Inferior parietal cortex (tissue), 1 donor: ENCODE data around the gene TTLL9.

Experiments used
- DNase-seq: peaks from one replicate; pipeline ENCODE4 v3.0.0-alpha.2; 2016; ENCODE audit errors: extremely low spot score

The TTLL9 gene

DNA sequence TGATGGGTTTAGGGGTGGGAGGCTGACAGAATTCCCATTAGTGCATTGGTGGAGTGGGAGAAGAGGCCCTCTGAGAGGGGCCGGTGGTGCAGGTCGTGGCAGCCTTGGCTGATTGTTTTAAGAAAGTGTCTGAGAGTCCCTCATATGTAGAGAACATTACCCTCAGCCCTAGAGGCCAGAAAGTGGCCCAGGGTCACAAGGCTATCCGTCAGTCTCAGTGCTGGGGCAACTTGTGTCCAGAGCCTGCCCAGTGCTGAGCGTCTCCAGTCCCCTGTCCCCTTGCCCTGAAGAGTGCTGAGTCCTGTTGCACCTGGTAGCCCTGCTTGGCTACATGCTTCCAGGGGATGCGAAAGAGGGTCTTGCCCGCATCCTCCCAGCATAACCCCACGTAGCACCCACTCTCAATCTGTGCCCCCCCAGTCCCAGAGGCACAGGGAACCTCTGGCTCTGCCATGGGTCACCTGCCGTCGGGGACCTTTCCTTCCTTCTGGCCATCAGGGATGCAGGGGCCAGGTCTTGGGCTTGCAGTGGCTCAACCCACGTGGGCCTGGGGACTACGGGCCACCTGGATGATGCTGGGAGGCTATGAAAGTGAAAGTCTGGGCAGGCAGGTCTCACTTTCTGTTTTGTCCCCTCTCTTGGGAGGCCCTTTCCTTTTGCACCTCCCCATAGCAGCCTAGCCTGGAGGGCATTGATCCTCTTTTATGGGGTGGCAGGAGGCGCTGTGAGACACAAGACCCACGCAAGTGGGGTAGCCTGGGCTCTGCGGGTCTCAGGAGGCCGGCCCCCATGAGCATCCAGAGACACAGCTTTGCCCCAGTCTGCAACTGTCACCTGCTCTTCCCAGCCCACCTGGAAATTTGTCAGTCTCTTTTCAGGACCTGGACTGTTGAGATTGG is 12.3 kb upstream of the TTLL9 start:
- no peak for DNase-seq

DNA sequence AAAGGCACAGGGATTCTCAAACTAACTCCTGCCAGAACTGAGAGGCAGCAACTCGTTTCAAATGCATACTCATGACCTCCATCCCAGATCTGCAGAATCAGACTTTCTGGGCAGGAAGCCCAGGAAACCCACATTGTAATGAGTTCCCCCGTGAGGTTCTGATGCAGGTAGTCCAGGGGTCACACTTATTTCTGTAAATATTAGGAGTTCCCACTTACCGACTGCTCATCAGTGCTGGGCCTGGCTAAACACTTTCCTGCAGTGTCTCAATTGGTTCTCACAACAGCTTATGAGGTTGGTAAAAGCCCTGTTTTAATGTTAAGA is 11.7 kb upstream of the TTLL9 start:
- DNase-seq = no peak

DNA sequence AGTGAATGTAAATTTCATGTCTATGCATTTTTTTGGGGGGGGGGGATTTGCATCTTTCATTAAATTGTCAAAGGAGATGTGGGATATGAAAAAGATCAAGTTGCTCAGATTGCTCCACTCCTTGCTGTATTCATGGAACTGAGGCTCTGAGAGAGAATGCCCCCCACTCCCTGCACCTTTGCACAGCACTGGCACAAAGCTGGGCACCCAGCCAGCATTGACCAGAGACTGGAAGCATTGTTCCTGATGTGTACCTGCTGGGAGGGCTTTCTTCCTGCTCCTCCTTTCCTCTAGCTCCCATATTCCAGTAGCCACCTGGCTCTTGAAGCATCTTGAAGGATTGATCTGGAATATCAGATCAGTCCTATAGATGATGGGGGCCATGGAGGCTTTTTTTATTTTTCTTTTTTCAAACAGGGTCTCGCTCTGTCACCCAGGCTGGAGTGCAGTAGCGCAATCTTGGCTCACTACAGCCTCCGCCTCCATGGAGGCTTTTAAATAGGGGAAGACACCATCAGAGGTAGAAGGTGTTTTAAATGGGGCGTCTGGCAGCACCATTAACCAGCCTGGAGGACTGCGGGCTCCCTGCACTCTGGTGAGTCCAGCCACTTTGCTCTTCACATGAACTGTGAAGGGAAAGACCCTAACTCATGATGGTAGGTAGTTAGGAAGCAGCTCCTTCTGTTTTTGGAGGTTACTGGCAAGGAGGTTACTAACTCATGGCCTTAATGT is 11.0 kb upstream of the TTLL9 start:
- DNase-seq = no peak

DNA sequence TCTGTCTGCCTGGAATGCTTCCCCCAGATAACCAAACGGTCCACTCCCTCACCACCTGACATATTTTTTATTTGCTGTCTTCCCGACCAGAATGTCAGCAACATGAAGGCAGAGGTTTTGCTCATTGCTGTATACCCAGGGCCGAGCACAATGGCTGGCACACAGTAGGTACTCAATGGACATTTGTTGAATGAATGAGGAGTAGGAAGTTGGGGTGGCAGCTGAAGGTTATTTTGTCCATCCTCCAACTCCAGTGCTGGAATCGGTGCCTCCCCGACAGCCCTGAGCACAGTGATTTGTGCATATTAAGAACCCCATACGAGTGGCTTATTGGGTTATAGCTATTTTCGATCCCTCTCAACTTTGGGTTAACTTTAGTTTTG is 10.4 kb upstream of the TTLL9 start:
- DNase-seq = no peak

DNA sequence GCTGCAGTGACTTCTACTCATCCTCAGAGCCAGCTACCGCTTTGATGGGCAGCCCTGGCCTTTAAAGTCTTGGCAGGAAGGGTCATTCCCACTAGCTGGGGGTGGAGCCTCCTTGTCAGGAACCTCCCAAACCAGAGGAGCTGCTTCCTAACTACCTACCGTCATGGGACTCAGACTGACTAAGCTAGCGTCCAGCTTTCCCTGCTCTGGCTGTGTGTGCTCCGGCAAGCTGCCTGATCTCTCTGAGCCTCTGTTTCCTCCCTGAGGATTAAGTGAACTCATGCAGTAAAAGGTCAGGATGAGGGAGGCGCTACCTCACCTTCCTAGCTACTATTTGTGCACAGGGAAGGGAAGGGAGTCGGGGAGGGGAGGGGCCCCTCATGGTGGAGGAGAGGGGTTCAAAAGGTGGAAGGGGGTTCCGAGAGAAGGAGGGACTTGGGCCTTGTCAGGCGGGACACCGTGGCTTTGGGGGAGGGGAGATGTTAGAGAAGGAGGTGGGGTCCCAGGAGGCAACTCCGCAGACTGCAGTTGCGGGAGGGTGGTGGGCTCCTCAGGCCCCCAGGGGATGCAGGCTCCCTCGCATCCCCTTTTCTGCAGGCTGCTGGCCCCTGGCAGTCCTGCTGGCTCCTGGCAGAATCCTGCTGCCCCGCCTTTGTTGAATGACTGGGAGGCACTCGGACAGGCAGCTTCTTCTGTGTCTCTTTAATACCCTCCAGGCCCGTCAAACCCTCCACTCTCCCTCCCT is 9.9 kb upstream of the TTLL9 start:
- DNase-seq = no peak

DNA sequence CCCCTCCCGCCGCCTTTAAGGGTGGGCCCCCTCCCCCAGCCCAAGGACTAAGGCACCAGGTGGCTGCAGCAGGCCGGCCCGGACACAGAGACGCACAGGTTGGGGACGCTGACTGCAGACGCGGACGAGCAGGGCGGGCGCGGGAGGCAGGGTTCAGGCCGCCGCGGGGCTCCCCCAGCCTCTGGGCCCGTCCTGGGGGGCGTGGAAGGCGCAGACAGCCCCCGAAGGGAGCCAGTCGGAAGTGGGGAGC is 9.4 kb upstream of the TTLL9 start:
- no peak for DNase-seq

DNA sequence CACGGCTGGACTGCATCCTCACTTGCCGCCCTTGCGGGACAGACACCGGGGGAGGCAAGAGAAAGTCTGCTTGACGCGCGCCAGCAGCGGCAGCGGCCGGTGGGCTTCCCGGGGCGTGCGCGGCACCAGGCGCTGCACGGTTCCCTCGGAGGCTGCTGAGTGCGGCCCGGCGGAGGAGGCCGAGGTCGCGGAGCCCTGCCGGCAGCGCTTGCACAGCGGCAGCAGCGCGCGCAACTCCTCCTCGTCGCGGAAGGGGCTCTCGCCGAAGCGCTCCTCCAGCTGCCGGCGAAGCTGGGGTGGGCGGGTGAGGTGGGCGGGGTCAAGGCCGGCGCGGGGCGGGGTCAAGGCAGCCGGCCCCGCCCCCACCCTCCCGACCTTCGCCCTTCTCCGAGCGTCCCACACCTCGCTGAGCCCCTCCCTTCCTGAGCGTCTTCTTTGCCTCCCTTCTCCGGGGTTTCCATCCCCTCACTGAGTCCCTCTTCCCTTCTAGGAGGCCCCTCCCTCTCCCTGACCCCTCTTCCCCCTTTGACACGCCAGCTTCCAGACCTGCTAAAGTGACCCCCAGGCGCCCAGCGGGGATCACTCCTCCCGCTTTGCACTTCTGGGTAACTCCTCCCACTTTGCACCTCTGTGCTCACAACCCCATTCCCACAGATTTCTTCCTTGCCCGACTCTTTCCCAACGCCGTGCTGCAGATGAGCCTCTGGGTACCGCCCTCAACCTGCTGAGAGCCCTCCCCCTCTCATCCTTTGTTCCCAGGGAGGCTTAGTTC is 8.9 kb upstream of the TTLL9 start:
- DNase-seq = no peak

DNA sequence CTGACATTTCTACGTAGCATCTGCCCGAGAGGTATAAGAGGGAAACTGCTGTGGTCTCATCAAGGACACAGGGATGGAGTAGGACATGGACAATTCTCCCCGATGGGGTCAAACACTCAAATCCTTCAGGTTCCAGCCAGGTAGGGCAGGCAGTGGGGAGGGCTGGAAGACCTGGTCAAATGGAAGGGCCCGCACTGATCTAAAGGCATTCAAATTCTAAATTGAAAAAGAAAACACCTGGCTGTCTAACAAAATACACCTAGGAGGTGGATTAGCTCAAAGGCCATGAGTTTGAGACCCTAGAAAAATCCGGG is 8.3 kb upstream of the TTLL9 start:
- no peak for DNase-seq

DNA sequence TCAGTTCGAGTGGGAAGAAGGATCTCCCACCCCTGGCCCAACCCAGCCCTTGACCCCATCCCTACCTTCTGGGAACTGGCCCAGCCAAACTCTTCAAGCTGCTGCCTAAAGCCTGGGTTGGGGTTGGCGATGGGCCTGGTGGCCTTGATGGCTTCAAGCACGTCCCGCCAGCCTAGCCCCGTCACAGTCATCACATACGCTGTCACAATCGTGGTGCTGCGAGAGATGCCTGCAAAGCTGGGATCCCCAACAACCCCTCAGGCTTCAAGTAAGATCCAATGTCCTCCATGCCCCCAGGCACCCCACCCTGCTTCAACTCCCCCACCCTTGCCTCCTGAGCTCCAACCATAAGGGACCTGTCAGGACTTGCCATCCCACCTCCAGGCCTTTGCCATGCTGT is 7.9 kb upstream of the TTLL9 start:
- DNase-seq = no peak

DNA sequence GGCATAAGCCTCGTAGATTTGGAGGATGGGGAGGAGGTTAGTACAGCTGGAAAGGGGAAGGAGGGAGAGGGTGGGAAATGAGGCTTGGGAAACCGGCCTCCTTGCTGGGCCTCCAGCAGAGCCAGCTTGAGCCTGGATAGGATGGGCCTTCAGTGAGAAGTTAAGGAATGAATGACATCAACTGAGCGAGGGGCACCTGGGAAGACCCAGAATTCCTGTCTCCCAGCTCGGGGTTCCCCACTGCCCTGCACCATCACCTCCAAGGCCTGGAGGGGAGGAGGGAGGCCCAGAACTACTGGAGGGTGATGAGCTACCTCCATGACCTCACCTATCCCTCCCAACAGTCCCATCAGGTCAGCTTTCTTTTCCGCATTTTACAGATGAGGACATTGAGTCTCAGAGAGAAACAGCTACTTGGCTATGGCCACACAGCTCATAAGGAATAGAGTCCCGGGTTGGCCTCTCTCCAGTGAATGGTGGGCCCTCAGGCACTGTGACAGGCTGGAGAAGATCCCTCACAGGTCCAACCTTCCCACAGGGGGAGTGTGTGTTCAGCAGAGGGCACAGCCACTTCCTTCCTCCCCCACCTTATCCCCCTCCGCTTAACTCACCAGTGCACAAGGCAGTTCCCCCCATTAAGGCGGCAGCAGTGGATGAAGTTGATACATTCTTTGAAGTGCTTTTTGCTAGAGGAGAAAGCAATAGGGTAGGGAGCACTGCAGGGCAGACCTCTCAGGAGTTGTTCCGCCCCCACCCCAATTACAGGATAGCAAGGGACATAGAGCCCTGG is 6.9 kb upstream of the TTLL9 start:
- no peak for DNase-seq

DNA sequence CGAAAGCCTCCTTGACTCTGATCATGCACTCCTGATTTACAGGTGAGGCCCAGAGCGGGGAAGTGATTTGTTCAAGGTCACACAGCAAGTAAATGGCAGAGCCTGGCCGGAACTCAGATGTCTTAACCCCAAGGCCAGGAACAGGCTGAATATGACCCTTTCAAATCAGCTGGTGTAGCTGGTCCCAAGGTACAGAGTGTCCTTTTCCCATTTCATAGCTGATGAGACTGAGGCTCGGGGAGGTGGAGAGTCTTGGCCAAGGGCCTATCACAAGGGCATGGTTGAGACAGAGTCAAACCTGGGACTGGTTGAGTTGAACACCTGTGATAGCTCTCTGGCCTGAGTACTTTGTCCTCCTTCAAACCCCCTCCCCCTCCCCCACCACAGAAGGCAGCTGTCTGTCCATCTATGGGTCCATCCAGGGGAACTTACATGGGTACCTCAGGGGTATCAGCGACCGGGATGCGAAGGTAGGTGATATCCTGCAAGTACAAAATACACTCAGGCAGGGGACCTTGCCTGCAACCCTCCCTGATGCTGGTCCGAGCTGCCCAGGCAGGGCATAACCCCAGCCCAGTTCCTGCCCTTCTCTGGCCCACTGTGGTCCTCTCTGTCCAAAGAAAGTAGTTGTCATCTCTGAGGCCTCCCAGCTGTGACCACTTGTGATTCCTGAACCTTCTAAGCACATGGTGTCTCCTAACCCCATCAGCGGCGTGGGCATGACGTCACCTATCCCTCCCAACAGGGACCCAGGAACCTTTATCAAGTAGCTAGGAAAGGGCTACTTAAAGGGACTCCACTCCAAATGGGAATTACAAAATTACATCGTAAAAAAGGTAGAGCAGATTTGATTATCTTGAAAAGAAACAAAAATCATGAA is 5.7 kb upstream of the TTLL9 start:
- DNase-seq = no peak

DNA sequence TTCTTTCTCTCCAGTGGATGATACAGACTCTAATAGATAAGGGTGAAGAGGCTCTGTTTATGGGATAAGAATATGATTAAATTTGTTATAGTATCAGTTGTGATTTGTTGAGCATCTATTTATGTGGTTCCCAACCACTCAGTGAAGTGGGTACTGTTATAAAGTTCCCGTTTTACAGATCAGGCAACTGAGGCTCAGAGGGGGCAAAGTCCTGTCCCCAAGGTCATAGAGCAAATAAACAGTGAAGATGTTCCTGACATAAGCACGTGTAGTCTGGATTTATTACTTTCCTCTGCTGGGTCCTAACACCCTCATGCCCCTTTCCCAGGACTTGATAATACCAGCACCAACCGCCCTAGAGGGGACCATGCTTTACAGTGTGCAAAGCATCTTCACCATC is 4.2 kb upstream of the TTLL9 start:
- no peak for DNase-seq

DNA sequence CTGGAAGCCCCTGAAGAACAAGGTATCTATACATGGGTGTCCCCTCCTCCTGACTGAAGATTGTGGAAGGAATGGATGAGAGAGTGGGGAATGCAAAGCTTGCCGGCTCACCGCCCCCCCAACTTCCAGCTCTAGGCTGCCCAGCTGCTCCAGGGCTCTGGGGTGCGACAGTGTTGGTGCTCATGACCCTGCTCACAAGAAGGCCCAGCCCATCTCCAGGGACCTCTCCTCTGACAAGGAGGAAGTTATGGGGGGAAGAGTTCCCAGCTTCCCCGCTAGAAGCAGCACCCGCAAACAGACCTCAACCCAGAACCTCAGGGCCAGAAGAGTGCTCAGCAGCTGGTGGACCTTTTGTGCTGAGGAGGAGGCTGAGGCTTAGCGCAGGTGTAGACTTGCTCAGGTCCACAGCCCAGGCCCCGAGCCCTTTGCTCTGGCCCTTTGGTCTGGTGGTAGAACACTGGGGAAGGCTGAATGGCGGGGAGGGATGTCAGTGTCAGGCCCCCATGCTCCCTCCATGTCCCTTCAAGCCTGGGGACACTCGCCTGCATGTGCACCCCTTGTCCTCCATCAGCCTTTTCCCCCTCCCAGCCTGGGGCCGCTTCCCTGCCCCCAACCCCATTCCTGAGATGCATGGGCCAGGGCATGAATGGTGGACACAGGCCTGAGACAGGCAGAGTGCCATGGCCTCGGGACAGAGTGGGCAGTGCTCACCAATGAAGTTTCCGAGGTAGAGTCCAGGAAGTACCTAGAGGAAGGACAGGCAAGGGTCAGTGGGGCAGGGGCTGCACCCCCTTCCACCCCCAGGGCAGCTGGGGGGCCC is 1.4 kb upstream of the TTLL9 start:
- no peak for DNase-seq

DNA sequence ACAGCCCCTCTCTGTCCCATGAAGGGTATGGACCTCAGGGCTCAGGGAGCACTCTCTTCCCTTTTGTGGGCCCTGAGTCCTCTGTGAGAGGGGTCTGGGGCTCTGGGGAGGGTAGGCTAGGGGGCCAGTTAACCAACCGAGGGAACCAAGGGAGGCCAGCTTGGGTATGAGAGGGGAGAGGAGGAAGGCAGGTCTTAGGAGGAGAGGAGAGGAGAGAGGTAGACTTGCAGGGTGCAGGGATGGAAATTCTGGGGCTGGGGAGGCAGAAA is 827 bp upstream of the TTLL9 start:
- DNase-seq = no peak

DNA sequence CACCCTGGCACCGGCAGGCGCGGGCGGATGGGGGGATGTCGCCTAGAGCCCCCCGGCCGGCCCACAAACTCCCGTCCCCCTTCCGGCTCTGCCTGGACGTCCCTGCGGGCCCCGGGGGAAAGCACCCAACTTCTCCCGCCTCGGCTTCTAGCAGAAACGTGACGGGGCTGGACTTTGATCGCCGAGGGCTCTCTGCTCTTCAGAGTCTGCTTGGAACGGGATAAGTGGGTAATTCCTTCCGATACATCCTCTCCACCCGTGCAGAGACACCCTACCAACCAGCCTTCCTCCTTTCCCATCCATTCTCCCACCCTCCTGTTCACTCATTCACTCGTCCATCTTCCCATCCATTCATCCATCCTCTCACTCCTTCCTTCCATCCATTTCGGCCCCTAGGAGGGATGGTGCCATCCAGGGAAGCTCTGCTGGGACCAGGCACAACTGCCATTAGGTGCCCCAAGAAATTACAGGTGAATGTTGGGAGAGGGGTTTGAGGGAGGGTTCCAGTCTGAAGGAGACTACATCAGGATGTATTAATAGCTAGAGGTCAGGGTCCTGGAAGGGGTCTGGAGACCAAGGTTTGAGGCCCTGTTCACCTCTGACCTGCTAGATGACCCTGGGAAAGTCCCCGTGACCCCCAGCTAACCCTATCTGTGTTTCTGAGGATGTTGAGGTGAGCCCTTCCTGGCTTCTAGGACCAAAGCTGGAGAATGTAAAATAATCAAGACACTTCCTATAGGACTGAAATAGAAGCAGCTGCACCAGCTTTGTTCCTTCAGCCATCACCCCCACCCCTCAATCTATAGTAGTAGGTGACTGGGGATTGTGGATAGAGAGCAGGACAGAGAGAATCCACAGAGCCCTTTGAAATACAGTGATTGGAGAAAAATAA is 538 bp downstream of the TTLL9 start:
- no peak for DNase-seq

DNA sequence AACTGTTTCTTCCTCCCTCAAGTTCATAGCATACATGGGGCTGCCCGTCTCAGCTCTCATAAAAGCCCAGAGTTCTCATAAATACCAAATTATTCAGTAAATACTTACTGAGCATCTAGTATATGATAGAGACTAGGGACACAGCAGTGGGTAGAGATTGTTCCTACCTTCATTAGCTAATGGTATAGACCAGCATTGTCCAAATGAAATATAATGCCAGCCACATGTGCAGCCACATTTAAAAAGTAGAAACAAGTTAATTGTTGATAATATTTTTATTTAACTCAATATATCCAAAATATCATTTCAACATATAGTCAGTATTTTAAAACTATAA is 1.2 kb downstream of the TTLL9 start:
- no peak for DNase-seq

DNA sequence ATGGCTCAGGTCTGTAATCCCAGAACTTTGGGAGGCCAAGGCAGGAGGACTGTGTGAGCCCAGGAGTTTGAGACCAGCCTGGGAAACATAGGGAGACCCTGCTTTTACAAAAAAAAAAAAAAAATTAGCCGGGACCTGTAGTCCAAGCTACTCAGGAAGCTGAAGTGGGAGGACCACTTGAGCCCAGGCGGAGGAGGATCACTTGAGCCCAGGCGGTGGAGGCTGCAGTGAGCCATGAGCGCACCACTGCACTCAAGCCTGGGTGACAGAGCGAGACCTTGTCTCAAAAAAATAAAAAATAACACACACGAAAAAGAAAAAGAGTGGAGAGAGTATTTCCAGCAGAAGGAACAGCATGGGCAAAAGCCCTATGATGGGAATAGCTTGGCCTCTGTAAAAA is 2.0 kb downstream of the TTLL9 start:
- no peak for DNase-seq

DNA sequence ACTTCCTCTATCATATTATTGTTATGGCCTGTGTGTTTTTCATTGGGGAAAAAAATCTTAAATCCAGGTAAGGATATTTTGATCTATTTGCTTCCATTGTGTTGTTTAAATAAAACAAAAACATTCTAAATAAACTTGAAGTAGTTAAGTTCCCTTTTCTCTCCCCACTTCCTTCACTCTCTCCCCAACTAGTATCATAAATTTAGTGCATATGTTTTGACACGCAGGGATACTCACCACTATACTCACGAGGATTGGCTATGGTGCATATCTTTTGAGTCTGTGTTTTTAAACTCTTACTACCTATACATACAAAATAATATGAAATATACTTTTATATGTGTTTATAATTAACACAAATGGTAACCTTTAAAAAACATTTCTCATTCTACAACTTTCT is 5.2 kb downstream of the TTLL9 start:
- no peak for DNase-seq

DNA sequence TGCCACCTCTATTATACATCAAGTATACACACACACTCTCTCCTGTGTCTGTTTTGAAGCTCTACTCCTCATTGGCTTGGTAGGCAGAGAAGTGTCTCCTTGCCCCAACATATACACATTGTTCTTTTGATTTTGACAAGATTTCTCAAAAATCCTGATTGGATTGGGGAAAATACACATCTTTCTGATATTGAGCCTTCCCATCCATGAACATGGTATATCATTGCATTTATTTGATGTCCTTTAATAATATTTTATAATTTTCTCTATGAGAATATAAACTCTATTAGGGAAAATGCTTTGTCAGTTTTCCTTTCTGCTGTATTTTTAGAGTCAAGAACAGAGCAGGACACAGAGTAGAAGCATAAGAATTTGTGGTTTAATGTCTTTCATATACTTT is 7.2 kb downstream of the TTLL9 start:
- no peak for DNase-seq
